Measurements from ENCODE around the gene PDE6B. TPM values are rescaled to one million over a fixed set of nuclear protein-coding genes. Genes with fewer than 3 reads are reported as not detected.

The PDE6B gene
- polyA plus RNA-seq, 2 of the 4 experiments (the other 2 are of a cell fraction) = not detected

- Histone ChIP-seq H3K4me3 (peak within 1 kb of the TSS; percentile 96), H3K27ac (peak within 1 kb of the TSS; percentile 97 to 99), H3K4me1 (peaks cover 10% of the 10 kb centered on the region; the same call in 2 of the 3 replicates), H3K4me2 (peak within 1 kb of the TSS; percentile 95), H3K9me3 (no peaks in the 10 kb centered on the region)
- TF ChIP-seq TP53 (CRISPR knock-in tag; IDR thresholded peaks at IDR 0.05) = no peak
- peak; percentile 45; the same call in 1 of the 2 replicates for TF ChIP-seq PHF8 (IDR thresholded peaks at IDR 0.05; ENCODE audit: borderline replicate concordance, low read depth)
- peak; percentile 44 for TF ChIP-seq MAX (IDR thresholded peaks at IDR 0.05)
- no peak for TF ChIP-seq ESRRA (IDR thresholded peaks at IDR 0.05; ENCODE audit: borderline replicate concordance, low read length)
- TF ChIP-seq KDM5A (IDR thresholded peaks at IDR 0.05) = peak; percentile 69; the same call in 1 of the 2 replicates
- TF ChIP-seq ZC3H11A (IDR thresholded peaks at IDR 0.05) = no peak
- TF ChIP-seq FOSL2 (IDR thresholded peaks at IDR 0.05) = no peak
- TF ChIP-seq FOSL2 (CRISPR knock-in tag; IDR thresholded peaks at IDR 0.05) = peak; percentile 66
- peak; percentile 65 for TF ChIP-seq POLR2A (IDR thresholded peaks at IDR 0.05; ENCODE audit: low read length)
- no peak for TF ChIP-seq CHD2 (IDR thresholded peaks at IDR 0.05; ENCODE audit: low read length, partially characterized antibody)
- TF ChIP-seq HOXB13 (CRISPR knock-in tag; IDR thresholded peaks at IDR 0.05; ENCODE audit: low read depth) = no peak
- no peak for TF ChIP-seq GATA3 (IDR thresholded peaks at IDR 0.05; ENCODE audit: borderline replicate concordance)
- TF ChIP-seq TFCP2L1 (CRISPR knock-in tag; IDR thresholded peaks at IDR 0.05) = no peak
- no peak for TF ChIP-seq REST (IDR thresholded peaks at IDR 0.05)
- TF ChIP-seq SMC3 (IDR thresholded peaks at IDR 0.05) = peak; percentile 48; the same call in 1 of the 3 replicates
- TF ChIP-seq JUN (IDR thresholded peaks at IDR 0.05) = no peak; a peak in 1 of 5 replicates
- no peak for TF ChIP-seq CBX2 (IDR thresholded peaks at IDR 0.05; ENCODE audit: borderline replicate concordance, low read depth)
- peak; percentile 43; the same call in 1 of the 2 replicates for TF ChIP-seq RFX5 (IDR thresholded peaks at IDR 0.05)
- TF ChIP-seq CTCF (IDR thresholded peaks at IDR 0.05) = peak; percentile 69
- TF ChIP-seq RNF2 (IDR thresholded peaks at IDR 0.05; ENCODE audit: borderline replicate concordance, low read depth) = no peak
- no peak for TF ChIP-seq HOXB5 (CRISPR knock-in tag; IDR thresholded peaks at IDR 0.05)
- peak in 1 of 2 experiments; percentile 47; a peak in 4 of 5 replicates for TF ChIP-seq RAD21 (conservative IDR thresholded peaks at IDR 0.05 in 1 of 2, IDR thresholded peaks at IDR 0.05 in 1 of 2)
- peak; percentile 82 for TF ChIP-seq USF2 (IDR thresholded peaks at IDR 0.05)
- TF ChIP-seq ZSCAN20 (CRISPR knock-in tag; IDR thresholded peaks at IDR 0.05) = no peak
- peak; percentile 54; the same call in 1 of the 2 replicates for TF ChIP-seq MYC (IDR thresholded peaks at IDR 0.05; ENCODE audit: borderline replicate concordance, low read length)
- TF ChIP-seq BCL3 (IDR thresholded peaks at IDR 0.05) = 0 out of 3 replicates have a peak, but pooled peaks have one; percentile 29
- ChIA-PET POLR2A (interaction anchor here (0.6 to 1.5 kb wide), 8 partner anchors 9 to 550 kb away, joined by 3 to 10 read pairs (median 4); partner anchors contain the start of gene ZNF718), CTCF (interaction anchor here (0.6 to 1.5 kb wide), 3 partner anchors 9 to 46 kb away, joined by 3 to 6 read pairs (median 4); no protein-coding TSS in a partner anchor)
- DNase-seq (ENCODE audit: low read depth in 1 of 2, low spot score in 1 of 2) (peak; percentile 94 to 95), ATAC-seq (peak; percentile 88 to 93), FAIRE-seq (peak; percentile 89)
- 0% methylated on average over 11 of the region's 84 CpGs for WGBS (ENCODE audit: missing lambda C conversion rate)
Observed at GRCh38 chr4:674172-675035, 49.0 kb downstream of the PDE6B start, which contains the start of the genes ATP5ME and MYL5. ATP5ME (minus strand) TSS chr4:674276; CDS start chr4:674247, 29 bp downstream. MYL5 (plus strand) TSS chr4:674542; CDS start chr4:678027, 3,485 bp downstream.
